GM19395 (cell line): ENCODE measurements around the gene STRAP.
"Not testable (repeated sequence)": the region's sequence is repeated elsewhere in the genome, so short reads cannot be mapped to it uniquely, and the experiment has no call there.

ENCODE experiments used
- ATAC-seq: cut with Tn5 transposase; IDR thresholded peaks from one replicate; pipeline ENCODE4 v1.9.1; 2021; ENCODE audit warnings: mild to moderate bottlenecking, moderate library complexity; ENCODE audit not compliant: unreplicated experiment

STRAP gene

GRCh38 chr12:15919418-15919817, 37.2 kb downstream of the STRAP start:
- ATAC-seq: no peak

GRCh38 chr12:15924956-15925355, 42.8 kb downstream of the STRAP start:
- ATAC-seq: no peak

GRCh38 chr12:15928346-15928745, 46.2 kb downstream of the STRAP start:
- ATAC-seq: no peak

GRCh38 chr12:15928870-15929571, 46.8 kb downstream of the STRAP start:
- no peak for ATAC-seq

- ATAC-seq: peak; percentile 50
These were observed 49.4 kb downstream of the STRAP start for GRCh38 chr12:15931590-15932053.

- no peak for ATAC-seq
These were observed 50.1 kb downstream of the STRAP start for GRCh38 chr12:15932327-15932726.

- ATAC-seq: no peak
These were observed 50.8 kb downstream of the STRAP start for GRCh38 chr12:15932971-15933370.

- ATAC-seq: no peak
These were observed 51.6 kb downstream of the STRAP start for GRCh38 chr12:15933751-15934150.

GRCh38 chr12:15936751-15937150, 54.6 kb downstream of the STRAP start:
- ATAC-seq: no peak

GRCh38 chr12:15937902-15938301, 55.7 kb downstream of the STRAP start:
- no peak for ATAC-seq

GRCh38 chr12:15939111-15939510, 56.9 kb downstream of the STRAP start:
- no peak for ATAC-seq

- ATAC-seq: no peak
These were observed 60.3 kb downstream of the STRAP start for GRCh38 chr12:15942475-15942874.

- not testable (repeated sequence) for ATAC-seq
These were observed 61.3 kb downstream of the STRAP start for GRCh38 chr12:15943519-15943918.

GRCh38 chr12:15948461-15948860, 66.3 kb downstream of the STRAP start:
- not testable (repeated sequence) for ATAC-seq
